ENCODE results near the gene REV1.
"Not testable (repeated sequence)": the region's sequence is repeated elsewhere in the genome, so short reads cannot be mapped to it uniquely, and the experiment has no call there.

REV1 gene

DNA sequence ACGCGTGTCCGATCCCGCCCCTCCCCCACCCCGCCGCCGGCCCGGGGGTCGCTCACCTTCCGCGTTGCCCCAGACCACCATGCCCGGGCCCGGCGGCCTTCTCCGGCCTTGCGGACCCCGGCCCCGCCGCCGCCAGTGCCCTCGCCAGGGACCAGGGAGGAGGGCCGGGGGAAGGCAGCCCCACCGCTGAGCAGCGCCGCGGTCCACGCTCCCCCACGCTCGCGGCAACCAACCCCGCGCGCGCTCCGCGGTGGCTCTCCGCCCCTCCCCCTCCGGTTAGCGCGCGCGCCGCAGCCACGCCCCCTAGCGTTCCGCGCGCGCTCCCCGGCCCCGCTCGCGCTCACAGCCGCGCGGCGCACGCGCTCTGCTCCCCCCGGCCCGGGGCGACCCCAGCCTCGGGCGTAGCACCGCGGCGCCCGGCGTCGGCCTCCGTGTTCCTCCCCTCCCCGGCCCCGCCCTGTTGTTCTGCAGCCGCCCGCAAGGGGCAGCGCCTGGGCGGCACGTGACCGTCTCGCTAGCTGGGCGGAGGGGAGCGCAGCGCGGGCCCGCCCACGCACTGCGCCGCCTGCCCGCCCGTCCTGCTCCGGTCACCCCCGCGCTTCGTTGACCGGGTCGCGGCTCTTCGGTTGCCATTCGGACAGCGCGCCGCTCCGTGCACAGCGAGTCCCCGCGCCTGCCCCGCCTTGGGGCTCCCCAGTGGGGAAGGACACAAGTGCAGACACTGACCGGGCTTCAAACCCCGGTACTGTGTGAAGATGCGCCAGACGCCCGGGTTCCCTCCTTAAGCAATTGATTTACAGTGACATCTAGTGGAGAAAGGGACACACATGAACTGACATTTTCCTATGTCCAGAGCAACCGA is at the start of gene REV1:
REV1 (minus strand) TSS at position 257 of the 862 bp plus-strand sequence. CDS start 25,042 bp downstream, outside the sequence.
- peak; percentile 94 for DNase-seq

DNA sequence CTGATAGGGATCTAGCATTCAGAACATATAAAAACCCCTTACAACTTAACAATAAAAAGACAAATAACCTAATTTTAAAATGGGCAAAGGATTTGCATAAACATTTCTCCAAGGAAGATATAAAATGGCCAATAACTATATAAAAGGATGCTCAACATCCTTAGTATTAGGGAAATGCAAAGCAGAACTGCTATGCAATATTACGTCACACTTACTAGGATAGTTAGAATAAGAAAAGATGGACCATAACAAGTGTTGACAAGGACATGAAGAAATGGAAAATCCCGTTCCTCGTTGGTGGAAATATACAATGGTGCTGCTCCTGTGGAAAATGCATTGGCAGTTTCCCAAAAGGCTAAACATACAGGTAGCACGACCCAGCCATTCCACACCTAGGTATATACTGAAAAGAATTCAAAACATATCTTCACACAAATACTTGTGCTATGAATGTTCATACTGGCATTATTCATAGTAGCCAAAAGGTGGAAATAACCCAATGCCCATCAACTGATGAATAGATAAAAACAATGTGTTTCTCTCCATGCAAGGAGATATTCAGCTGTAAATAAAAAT is 48.2 kb upstream of the REV1 start:
- no peak for DNase-seq

DNA sequence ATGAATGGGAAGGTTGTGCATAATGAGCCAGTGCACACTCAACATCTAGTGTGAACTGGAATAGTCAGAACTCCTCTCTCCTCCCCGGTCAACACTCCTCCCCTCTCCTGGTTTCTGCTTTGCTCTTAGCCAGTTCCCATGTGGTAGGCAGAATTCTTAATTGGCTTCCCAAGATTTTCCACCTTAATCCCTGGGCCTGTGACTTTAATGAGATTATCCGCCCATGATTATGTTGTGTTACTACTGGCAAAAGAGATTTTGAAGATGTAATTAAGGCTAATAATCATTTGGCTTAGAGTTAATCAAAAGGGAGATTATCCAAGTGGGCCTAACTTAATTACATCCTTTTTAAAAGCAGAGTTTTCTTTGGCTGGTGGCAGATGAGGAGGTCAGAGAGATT is 34.2 kb upstream of the REV1 start:
- DNase-seq: no peak

DNA sequence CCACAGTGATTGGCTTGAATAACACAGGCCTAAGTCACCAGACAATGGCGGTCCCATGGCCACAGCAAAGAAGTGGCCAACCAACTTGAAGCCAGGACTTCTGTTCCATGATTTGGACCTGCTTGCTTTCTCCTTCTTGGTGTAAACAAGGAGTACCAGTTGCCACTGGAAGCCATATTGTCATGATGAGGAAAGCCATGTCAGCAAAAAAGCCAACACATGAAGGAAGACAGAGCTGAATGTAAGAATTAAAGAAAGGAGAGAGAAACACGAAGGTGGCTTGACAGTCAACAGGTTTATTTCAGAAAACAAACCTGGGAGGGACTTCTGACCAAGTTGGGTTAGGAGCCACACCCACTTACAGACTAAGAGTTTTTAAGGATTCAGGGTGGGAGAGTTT is 32.3 kb upstream of the REV1 start:
- DNase-seq: no peak

DNA sequence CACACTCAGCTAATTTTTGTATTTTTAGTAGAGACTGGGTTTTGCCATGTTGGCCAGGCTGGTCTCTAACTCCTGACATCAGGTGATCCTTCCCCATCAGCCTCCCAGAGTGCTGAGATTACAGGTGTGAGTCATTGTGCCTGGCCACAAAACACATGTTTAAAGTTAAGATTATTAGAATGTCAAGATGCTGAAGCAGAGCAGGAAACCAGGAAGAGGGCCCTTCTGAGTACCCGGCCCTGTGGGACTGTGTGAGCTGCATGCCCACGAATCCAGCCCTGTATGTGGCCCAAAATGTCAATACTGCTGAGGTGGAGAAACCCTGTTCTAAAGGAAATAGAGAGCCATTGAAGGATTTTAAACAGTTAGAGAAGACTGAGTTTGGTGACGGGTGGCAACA is 31.0 kb upstream of the REV1 start:
- DNase-seq: no peak

DNA sequence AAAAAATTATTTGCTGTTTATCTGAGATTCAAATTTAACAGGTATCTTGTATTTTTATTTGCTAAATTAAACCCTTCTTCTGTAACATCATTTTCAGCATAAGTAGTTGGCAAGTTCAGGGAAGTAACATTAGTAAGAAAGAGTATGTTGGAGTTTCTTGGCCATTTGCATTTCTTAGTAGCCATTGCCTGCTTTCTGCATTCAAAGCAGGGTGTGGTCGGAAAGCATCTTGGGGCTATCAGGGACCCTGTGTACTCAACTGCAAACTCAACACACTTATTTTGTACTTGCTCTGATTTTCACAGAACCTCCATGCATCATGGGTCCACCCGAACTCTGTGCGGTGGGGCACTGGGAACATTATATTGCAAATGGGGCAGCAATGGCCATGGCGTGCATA is 30.4 kb upstream of the REV1 start:
- no peak for DNase-seq

DNA sequence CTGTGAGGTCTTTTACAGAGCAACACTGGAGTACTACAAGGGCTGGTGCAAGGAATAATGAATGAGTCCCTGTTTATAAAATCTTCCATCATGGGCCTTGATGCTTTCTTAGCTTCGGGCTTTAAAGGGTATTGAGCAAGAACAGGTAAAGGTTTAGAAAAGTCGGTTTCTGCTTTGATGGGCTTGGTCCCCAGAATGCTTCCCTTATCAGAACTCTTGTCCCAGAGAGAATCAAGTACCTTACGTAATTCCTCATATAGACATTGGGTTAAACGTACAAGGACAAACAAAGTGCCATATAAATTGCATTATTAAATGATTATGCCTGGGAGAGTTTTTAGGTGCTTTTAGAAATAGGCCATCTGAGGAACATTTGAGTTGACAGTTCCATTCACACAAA is 24.5 kb upstream of the REV1 start:
- DNase-seq: no peak

DNA sequence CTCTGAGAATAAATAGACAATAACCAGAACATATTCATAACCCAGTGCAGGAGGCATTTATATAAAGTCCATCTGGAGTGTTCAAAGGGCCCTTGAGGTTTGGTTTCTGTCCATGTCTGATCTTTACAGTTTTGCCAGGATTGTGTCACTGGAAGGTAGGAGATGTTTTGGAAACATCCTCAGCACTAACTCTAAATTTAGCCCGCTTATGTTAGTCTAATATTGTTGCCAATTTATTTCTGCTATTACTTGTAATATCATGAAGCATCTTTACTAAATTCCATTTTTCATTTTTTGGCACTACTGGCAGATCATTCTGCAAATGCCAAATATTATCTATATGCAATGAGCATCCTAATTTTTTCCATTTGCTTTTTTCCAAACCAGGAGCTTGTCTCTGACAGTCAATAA is 22.4 kb upstream of the REV1 start:
- no peak for DNase-seq

DNA sequence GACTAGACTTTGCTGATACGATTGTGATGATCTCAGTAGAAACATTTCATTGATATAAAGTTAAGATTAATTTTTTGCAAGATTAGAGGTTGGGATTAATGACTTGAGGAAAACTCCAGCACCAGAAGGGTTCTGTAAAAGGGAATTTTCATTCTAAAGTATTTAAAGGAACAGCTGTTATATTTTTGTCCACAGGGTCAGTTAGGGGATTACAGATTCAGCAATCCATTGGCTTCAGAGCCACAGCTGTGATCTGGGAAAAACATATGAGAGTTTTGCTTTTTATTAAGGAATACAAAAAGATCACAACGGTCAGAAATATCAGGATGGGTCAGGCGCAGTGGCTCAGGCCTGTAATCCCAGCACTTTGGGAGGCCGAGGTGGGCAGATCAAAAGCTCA is 19.6 kb upstream of the REV1 start:
- DNase-seq: no peak

DNA sequence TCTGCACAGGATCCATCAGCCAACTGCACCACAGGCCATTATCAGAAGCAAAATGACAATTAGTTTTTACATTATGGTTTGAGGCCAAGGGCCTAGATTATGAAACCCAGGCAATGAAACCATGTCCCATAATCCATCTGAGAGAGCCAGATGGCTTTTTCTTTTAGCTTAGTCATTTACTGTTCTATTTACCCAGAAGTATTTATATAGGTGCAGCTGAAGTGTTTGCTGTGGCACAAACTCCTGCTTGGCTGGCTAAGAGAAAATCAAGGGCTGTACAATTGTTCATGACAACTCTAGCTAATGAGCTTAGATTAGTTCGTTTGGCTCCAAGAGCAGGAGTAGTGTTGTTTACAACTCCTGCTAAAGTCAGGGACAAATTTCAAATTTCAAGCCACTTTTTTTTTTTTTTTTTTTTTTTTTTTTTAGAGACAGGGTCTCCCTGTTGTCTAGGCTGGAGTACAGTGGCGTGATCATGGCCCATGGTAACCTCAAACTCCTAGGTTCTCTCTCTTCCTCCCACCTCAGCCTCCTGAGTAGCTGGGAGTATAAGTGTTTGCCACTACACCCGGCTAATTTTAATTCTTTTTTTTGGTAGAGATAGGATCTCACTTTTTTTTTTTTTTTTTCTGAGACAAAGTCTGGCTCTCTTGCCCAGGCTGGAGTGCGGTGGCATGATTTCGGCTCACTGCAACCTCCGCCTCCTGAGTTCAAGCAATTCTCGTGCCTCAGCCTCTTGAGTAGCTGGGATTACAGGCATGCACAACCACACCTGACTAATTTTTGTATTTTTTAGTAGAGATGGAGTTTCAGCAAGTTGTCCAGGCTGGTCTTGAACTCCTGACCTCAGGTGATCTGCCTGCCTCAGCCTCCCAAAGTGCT is 18.4 kb upstream of the REV1 start:
- DNase-seq: peak; percentile 68

DNA sequence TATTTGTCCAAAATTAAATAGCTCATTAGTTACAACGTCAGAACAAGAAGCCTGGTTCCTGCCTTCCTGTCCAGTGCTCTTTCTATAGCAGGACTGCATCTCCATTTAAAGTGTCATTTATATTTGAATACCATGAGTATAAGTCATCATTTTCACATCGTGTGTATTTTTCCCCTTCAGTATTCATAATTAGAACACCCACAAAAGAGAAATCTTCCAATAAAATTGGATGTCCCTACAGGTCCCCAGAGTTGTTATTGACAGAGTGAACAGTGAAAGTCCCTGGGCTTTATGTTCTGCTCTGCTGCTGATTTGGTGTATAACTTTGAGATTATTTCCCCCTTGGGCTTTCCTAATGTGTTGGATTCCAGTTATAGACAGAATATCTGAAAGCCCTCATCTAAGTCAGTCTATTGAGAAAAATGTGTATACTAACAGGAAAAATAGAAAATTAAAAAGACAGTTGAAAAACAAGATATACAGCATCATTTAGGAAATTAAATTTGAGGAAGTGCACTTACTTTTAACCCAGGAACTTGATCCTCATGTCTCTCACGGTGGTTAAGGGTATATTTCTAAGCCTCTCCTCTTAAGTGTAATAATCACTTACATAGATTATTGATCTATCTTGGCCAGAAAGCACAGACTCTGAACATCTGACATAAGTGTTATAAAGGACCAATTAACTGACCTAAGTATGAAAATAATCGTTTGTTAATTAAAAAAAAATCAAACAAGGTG is 15.2 kb upstream of the REV1 start:
- DNase-seq: no peak

DNA sequence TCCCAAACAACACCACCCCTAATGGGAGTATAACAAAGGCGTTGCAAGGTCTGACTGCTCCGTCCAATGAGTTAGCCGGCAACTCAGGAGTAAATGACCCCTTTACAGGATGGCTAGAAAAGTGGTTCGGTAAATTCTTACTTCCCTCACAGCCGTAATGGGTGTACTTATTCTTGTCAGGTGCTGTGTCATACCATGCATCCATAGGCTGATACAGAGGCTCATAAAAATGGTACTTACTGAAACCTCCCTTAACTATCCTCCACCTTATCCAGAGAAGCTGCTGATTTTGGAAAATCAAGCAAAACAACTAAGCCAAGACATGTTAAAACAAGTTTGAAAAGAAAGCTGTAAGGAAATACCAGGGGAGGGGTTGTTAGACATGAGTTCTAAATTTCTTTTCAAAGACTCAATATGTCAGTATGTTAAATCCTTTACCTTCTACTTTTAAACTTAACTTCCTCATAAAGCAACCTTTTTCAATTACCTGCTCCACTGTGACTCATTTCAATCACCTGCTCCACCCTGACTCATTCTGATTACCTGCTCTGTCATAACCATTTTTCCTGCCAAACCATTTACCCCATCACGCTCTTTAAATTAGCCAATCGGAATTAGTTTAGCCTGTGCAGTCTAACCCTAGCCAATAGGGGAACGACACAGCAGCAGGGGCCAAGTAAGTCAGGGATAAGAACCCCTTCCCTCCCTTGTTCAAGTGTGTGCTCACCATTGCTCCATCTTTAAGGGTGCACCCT is 14.0 kb upstream of the REV1 start:
- not testable (repeated sequence) for DNase-seq

DNA sequence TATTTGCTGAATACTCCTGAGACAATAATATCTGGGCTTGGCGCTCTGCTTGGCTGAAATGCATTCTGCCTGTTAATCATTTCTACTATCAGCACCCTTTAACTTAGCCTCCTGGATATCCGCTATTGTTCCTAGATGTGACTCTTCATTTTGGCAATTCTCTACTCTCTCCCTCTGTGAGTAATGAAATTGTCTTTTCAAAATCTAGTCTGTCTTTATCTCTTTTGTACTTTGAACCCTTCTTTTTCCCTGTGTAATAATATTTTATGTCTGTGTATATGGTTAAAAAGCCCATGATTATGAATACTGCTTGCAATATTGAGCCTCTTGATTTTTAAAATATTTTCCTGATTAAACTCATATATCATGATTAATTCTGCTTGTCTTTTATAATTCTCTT is 6.2 kb upstream of the REV1 start:
- no peak for DNase-seq

DNA sequence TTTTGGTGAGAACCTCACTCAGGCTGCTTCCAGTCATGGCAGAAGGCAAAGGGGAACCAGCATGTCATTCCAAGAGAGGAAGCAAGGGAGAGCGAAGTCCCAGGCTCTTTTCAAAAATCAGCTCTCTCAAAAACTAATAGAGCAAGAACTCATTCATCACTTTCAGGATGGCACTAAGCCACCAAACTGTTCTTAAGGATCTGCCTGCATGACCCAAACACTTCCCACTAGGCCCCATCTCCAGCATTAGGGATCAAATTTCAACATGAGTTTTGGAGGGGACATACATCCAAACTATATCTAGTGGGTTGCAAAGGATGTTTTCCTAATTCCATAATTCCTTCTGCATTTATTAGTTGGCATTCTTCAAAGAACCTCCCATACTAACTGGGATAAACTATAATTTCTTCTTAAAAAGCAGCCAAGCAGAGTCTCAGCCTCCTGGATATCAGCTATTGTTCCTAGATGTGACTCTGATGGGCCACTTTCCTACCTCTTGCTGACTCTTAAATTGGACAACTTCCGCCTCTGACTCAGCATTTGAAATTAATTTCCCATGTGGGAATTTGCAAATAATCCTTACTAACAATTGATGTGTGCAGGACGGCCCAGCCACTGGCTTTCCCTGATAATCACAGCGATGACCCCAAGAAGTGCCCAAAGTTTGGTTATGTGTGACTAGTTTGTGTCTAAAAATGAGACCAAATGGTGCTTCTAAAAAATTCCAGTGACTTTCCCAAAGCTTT is 5.5 kb upstream of the REV1 start:
- DNase-seq: no peak

DNA sequence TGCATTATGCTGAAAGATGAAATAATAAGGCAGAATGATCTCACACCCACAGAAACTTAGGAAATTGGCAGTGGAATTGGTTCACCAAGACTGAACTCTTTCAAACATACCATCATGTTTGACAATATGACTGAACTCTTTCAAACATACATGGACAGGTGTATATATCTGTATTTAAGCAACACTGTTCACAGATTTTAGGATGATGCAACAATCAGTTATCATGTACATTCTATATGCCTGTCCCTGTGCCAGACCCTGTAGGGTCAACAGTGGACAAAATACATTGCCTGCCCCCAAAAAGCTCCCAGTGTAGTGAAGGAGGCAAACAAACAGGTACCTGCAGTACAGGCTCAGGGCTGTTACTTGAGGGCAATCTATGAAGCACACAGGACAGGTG is 2.9 kb upstream of the REV1 start:
- no peak for DNase-seq

DNA sequence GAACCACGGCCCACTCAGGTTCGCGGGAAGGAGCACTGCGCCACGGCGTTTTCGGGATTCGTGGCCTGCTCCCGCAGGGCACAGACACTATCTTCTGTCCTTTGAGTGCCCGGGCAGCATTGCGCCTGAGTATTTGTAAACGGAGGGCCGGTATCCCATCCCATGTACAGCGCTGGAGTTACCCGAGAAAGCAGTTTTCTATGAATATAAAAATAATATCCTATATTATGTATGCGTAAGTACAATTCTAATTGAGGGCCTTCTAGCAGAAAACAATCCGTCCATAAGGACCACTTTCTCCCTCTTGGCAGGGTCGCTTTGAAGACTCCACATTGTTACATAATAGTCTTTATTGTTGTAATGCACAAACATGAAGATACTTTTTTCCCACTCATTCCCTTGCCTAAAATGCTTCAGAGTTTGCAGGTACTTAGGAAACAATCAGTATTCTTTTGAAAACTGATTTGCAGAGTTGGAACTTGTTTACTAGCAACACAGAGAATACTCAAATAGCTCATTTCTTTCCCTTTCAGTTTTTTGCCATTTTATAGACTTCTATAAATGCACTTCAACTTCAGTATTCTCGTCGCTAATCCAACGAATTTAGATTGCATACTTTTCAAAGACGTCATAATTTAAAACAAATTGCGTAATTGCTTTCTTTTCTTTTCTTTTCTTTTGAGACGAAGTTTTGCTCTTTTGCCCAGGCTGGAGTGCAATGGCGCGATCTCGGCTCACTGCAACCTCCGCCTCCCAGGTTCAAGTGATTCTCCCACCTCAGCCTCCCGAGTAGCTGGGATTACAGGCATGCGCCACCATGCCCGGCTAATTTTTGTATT is 1.0 kb upstream of the REV1 start:
- no peak for DNase-seq

DNA sequence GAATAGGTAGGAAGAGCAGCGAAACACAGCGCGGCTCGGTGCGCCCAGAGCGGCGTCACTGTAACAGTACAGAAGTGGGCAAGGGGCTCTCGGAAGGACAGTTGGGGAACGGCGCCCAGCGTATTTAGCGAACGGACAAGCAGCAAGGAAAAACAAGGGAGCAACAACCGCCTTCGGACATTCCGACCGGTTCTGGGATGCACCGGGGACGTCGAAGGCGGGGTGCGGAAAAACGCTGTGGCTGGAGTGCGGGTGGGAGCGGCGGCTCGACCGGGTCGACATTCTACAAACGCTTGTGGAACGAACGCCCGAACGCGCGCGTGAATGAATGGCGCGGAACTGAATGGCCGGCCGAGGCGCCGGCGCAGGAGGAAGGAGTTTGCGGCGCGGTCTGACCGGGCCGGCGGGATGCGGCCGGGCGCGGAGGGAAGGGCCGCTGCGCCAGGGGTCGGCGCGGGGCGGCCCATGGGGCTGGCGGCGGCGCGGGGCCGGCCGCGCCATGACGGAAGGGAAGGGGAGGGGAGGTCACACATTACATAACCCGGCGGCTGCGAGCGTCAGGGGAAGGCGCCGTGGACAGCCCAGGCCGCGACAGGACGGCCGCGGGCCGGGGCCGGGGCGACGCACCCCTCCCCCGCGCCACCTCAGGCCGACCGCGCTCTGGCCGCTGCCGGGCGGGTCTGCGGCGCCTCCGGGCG is 605 bp downstream of the REV1 start:
- DNase-seq: peak; percentile 31

DNA sequence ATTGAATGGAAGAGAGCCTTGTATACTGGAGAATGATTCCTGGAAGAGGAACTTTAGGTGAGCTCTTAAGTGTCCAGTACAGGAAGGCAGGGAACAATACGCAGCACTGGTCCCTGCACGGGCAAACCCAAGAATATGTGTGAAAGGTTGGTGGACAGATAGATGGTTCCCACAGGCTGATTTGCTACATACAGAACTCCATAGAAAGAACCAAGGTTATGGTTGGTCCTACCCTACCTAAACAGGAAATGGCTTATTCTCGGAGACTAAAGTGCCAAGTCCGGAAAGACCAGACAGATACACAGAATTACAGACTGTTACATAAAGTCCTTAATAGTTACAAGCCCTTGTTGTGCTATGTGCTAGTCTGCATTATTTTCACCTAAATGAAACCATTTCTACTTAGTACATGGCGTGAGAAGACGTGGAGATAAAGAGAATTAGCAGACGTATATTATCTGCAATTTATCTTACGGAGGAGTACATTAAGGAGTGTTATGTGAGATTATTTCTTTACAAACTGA is 1.2 kb downstream of the REV1 start:
- DNase-seq: no peak

DNA sequence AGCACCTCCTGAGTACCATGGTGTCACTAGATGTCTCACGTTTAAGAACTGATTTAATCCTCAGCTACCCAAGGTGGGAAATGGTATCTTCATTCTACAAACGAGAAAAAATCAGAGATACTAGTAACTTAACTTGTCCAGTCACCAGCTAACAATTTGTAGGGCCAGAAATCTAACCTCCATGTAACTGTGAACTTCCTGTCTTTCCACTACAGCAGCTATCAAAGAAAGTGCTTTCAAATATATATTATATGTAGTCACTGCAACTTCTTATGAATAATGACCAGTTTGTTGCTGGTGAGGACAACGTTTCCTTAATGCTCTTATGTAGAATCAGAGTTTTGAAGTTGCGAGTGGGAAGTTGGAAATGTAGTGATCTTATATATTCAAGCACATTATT is 1.9 kb downstream of the REV1 start:
- no peak for DNase-seq

DNA sequence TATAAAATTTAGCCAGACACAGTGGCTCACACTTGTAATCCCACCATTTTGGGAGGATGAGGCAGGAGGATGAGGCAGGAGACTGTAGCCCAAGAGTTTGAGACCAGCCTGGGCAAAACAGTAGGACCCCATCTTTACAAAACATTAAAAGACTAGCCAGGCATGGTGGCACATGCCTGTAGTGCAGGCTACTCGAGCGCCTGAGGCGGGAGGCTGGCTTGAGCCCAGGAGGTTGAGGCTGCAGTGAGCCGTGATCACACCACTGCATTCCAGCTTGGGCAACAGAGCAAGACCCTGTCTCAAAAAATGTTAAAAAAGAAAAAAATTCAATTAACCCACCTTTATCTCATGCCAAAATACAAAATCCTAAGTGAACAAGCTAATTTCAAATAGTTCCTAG is 4.0 kb downstream of the REV1 start:
- no peak for DNase-seq
